Colonic mucosa (tissue), 4 donors: ENCODE results near the gene RAD51AP2. TPM values are rescaled to one million over a fixed set of nuclear protein-coding genes. Genes with fewer than 3 reads are reported as not detected.

ENCODE experiments used
- DNase-seq: peaks from one replicate; pipeline ENCODE4 v3.0.0-alpha.2; 2020
- H3K27ac ChIP-seq: fragments of 200-600 bp; one replicate; pipeline ENCODE4 v1.8.0; 2021
- H3K27me3 ChIP-seq: fragments of 200-600 bp; one replicate; pipeline ENCODE4 v1.8.0; 2021
- H3K36me3 ChIP-seq: fragments of 200-600 bp; one replicate; pipeline ENCODE4 v1.8.0; 2021
- H3K4me1 ChIP-seq: fragments of 200-600 bp; one replicate; pipeline ENCODE4 v1.8.0; 2021; ENCODE audit warnings: mild to moderate bottlenecking
- H3K4me3 ChIP-seq: fragments of 200-600 bp; one replicate; pipeline ENCODE4 v1.8.0; 2021
- H3K9ac ChIP-seq, 2 donors: one replicate each; pipeline ENCODE4 v1.7.0; 2013; ENCODE audit warnings: control low read depth in 2 of 2, low read depth in 2 of 2, low read length in 2 of 2
- H3K9me3 ChIP-seq: fragments of 200-600 bp; one replicate; pipeline ENCODE4 v1.8.0; 2021
- CTCF ChIP-seq: fragments of 200-600 bp; IDR thresholded peaks from one replicate; pipeline ENCODE4 v1.8.0; 2022; ENCODE audit warnings: antibody characterized with exemption, mild to moderate bottlenecking
- intact Hi-C: fragments of 100-400 bp; cut with DNase I; formaldehyde crosslinking; loops from one replicate; pipeline ENCODE4 v1.14.1; 2022
- total RNA-seq, 2 donors: library from RNA; stranded (reverse); fragmentation: NEBNext Ultra II Directional in 1 of 2; extraction: Animal tissue kit (Norgen Biotek cat#: 25700) in 1 of 2; gene quantifications; one replicate each; pipeline ENCODE4 v1.2.1, GENCODE V29; 2021
- donor health status: healthy.
- donor health status: DM: no; HTN: no; CAD: no.
- donor health status: DM: no; HTN: no; CAD: no.

The RAD51AP2 gene
- total RNA-seq, 2 donors from 2014 or later = 0.11 to 0.12 TPM

DNA sequence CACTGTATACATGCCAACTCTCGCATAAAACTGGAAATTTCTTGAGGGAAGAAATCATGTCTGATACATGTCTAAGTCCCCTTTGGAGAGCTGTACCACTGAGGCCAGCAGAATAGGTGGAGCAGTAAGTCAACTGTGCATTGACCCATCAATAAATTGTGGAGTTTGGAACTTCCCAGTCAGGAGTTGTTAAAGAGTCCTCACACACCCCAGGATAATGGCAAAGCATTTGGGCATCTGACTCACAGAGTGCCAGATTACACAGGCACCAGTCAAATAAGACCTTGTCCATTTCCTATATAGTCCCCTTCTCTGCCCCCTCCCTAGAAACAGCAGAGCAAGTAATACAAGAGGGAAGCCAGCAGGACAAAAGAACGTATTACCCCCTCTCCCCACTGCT, 32.7 kb upstream of the RAD51AP2 start:
- intact Hi-C loops = no loop called here
- Histone ChIP-seq H3K9me3 (no peaks in the 10 kb centered on the region), H3K9ac (no peak overlapping the region), H3K36me3 (no peaks in the 10 kb centered on the region), H3K27me3 (no peaks in the 10 kb centered on the region), H3K4me1 (peaks cover 7% of the 10 kb centered on the region), H3K27ac (no peak overlapping the region), H3K4me3 (no peak overlapping the region)
- DNase-seq = no peak
- no peak for TF ChIP-seq CTCF

GRCh38 chr2:17547737-17548136, 29.5 kb upstream of the RAD51AP2 start:
- Histone ChIP-seq H3K4me3 (no peak overlapping the region), H3K27ac (no peak overlapping the region), H3K9me3 (no peaks in the 10 kb centered on the region), H3K9ac (no peak overlapping the region), H3K4me1 (peaks cover 7% of the 10 kb centered on the region), H3K27me3 (no peaks in the 10 kb centered on the region), H3K36me3 (no peaks in the 10 kb centered on the region)
- TF ChIP-seq CTCF = no peak
- DNase-seq = no peak
- intact Hi-C loops = no loop called here

DNA sequence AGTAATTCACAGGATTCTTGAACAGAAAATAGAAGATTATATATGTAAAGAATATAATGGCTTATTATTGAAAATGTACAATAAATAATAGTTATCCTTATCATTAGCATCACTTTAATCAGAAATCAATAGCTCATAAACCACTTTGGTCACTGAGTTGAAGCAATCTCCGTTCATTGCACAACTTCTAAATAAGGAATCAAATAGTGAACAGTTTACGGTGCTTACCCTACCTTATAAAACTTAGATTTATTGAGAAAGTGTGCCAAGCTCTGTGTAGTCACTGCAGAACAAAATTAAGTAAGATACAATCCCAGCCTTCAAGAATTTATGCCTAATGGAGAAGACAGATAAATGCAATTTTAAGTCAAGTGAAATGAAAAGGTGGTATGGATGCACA, 29.0 kb upstream of the RAD51AP2 start:
- Histone ChIP-seq H3K9me3 (no peaks in the 10 kb centered on the region), H3K27ac (no peak overlapping the region), H3K27me3 (no peaks in the 10 kb centered on the region), H3K4me1 (peaks cover 7% of the 10 kb centered on the region), H3K9ac (no peak overlapping the region), H3K4me3 (no peak overlapping the region), H3K36me3 (no peaks in the 10 kb centered on the region)
- no peak for DNase-seq
- intact Hi-C loops = no loop called here
- TF ChIP-seq CTCF = no peak

DNA sequence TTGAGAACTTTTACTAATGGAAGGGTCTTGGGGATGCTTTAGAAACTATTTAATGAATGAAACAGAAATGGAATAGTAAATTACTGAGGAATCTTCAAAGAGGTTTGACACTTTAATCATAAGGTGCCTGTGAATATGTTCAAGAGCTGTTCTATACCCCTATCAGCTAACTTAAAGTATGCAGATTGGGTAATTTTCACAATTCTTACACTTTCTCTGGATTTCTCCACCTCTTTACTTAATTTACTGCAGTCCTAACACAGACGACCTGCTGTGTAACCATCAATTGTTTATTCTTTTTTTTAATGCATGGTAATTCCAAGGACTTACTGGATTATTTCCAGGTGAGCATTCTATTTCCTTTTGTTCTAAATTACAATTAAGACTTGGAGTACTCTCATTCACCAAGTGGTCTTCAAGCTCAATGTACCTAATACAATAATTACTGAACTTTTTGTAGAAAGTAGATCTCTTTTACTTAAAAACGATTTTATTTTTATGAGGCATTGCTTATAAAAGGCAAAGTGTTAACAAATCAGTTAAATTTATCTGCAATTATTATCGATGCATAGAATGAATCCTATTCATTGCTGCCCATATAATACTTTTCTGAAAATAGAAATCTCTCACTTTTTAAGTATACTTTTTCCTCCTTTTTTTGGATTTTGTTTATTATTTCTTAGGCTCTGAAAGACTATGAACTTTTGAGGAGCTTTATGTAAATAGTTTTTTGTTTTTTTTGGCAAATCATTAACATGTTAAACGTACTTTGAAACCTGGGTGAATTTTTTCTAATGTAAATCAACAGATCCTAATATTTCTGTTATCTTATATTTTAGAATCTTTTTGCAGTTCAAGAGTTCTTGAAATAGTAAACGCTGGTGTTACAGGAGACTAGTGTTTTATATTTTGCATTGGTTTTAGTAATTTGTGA, 27.7 kb upstream of the RAD51AP2 start:
- H3K27ac ChIP-seq = no peak overlapping the region
- H3K36me3 ChIP-seq = no peaks in the 10 kb centered on the region
- intact Hi-C loops = no loop called here
- H3K27me3 ChIP-seq = no peaks in the 10 kb centered on the region
- peaks cover 7% of the 10 kb centered on the region for H3K4me1 ChIP-seq
- no peaks in the 10 kb centered on the region for H3K9me3 ChIP-seq
- no peak for TF ChIP-seq CTCF
- no peak overlapping the region for H3K9ac ChIP-seq
- DNase-seq = no peak
- H3K4me3 ChIP-seq = no peak overlapping the region

DNA sequence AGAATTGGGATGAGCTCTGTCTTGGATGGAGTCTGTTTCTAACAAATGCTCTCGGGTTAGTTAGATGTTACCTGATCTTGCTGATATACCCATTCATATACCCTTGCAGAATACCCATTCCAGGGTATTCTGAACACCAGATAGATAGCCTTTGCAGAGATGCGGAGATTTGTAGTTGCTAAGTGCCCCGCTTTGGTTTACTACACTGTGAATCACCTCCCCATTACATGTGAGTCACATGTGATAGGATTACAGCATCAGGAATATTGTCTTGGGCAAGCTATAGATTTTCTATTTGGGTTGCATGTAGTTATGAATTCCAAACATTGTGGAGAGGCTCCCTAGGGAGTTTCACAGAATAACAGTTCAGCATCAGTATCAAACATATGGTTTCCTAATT, 26.0 kb upstream of the RAD51AP2 start:
- H3K27ac ChIP-seq = peak overlapping the region; percentile 37
- no peak for TF ChIP-seq CTCF
- H3K4me1 ChIP-seq = peaks cover 4% of the 10 kb centered on the region
- H3K9me3 ChIP-seq = no peaks in the 10 kb centered on the region
- H3K27me3 ChIP-seq = no peaks in the 10 kb centered on the region
- H3K4me3 ChIP-seq = no peak overlapping the region
- DNase-seq = no peak
- peak overlapping the region in 1 of 2 donors; percentile 64 for H3K9ac ChIP-seq
- no peaks in the 10 kb centered on the region for H3K36me3 ChIP-seq
- intact Hi-C loops = no loop called here
